Prostate gland (tissue), 2 donors: Measurements from ENCODE around the gene ENOX2. TPM values are rescaled to one million over a fixed set of nuclear protein-coding genes. Genes with fewer than 3 reads are reported as not detected.

Experiments used
- DNase-seq: peaks from one replicate; pipeline ENCODE4 v3.0.0-alpha.2; 2019; ENCODE audit warnings: low spot score
- H3K27ac ChIP-seq, 2 donors: fragments of 200-600 bp; sonication (generic); 2 replicates each; pipeline ENCODE4 v1.5.1; 2017 to 2019
- H3K27me3 ChIP-seq: fragments of 200-600 bp; sonication (generic); replicated peaks from 2 replicates; pipeline ENCODE4 v1.5.1; 2019; ENCODE audit not compliant: insufficient read depth
- H3K36me3 ChIP-seq, 2 donors: fragments of 200-600 bp; sonication (generic); 1 replicate in 1 of 2; 2 replicates in 1 of 2; pipeline versions ENCODE4 v1.5.1 to v1.8.1; 2017 to 2019
- H3K4me1 ChIP-seq: fragments of 200-600 bp; sonication (generic); replicated peaks from 2 replicates; pipeline ENCODE4 v1.5.1; 2019
- H3K4me3 ChIP-seq, 2 donors: fragments of 200-600 bp; sonication (generic); 2 replicates each; pipeline ENCODE4 v1.5.1; 2017 to 2019
- H3K9me3 ChIP-seq: fragments of 200-600 bp; sonication (generic); 2 replicates; pipeline ENCODE4 v1.5.1; 2017
- CTCF ChIP-seq, 4 experiments: fragments of 200-600 bp in 2 of 4; fragments of 450-650 bp in 2 of 4; sonication (generic) in 2 of 4; IDR thresholded peaks; 1 replicate in 3 of 4; 2 replicates in 1 of 4; pipeline ENCODE4 v1.5.1; 2016 to 2019; ENCODE audit warnings: antibody characterized with exemption in 4 of 4, mild to moderate bottlenecking in 2 of 4, moderate library complexity in 2 of 4
- POLR2A ChIP-seq: fragments of 450-650 bp; IDR thresholded peaks from one replicate; pipeline ENCODE4 v1.6.1; 2016; ENCODE audit warnings: antibody characterized with exemption, mild to moderate bottlenecking
- POLR2AphosphoS5 ChIP-seq: sonication (generic); formaldehyde crosslinking; IDR thresholded peaks from one replicate; pipeline ENCODE4 v1.6.1; 2017; ENCODE audit warnings: antibody characterized with exemption
- WGBS: methylation state at CpG from one replicate; pipeline ENCODE4 v1.1.5; 2018; 5-methylcytosine and 5-hydroxymethylcytosine counted together
- intact Hi-C: fragments of 100-400 bp; cut with DNase I; formaldehyde crosslinking; loops from one replicate; pipeline ENCODE4 v1.14.2; 2022
- total RNA-seq, 2 donors: library from RNA; depleted of rRNA; stranded (reverse); fragments of >200 nt; gene quantifications; one replicate each; pipeline ENCODE4 v1.1.0, GENCODE V29; 2016

The ENOX2 gene
- total RNA-seq, 2 donors from 2014 or later: 21.6 to 27.5 TPM

- 73% methylated on average over 2 of the region's 2 CpGs for WGBS
- no peaks in the 10 kb centered on the region for H3K27me3 ChIP-seq
- no peaks in the 10 kb centered on the region for H3K36me3 ChIP-seq
- no peak overlapping the region for H3K27ac ChIP-seq
- no peak for TF ChIP-seq POLR2AphosphoS5
- no peak for TF ChIP-seq CTCF (IDR thresholded peaks at IDR 0.05)
- TF ChIP-seq POLR2A: no peak
- no peak for DNase-seq
- no peaks in the 10 kb centered on the region for H3K9me3 ChIP-seq
- no peaks in the 10 kb centered on the region for H3K4me1 ChIP-seq
- H3K4me3 ChIP-seq: no peak overlapping the region
- intact Hi-C loops: no loop called here
Observed at GRCh38 chrX:130909469-130910136, 6.6 kb upstream of the ENOX2 start.

- no peak overlapping the region for H3K27ac ChIP-seq
- H3K9me3 ChIP-seq: no peaks in the 10 kb centered on the region
- H3K27me3 ChIP-seq: no peaks in the 10 kb centered on the region
- intact Hi-C loops: no loop called here
- no peak overlapping the region for H3K4me3 ChIP-seq
- 79% methylated on average over 1 of the region's 1 CpG for WGBS
- no peaks in the 10 kb centered on the region for H3K4me1 ChIP-seq
- TF ChIP-seq CTCF (IDR thresholded peaks at IDR 0.05): no peak
- TF ChIP-seq POLR2A: no peak
- no peak for TF ChIP-seq POLR2AphosphoS5
- DNase-seq: no peak
- no peaks in the 10 kb centered on the region for H3K36me3 ChIP-seq
Observed at GRCh38 chrX:130906776-130907175, 3.8 kb upstream of the ENOX2 start.

GRCh38 chrX:130902446-130902782, 595 bp downstream of the ENOX2 start:
- TF ChIP-seq POLR2A (no peak), CTCF (IDR thresholded peaks at IDR 0.05) (no peak), POLR2AphosphoS5 (no peak)
- Histone ChIP-seq H3K27me3 (no peaks in the 10 kb centered on the region), H3K27ac (peak overlapping the region in 1 of 2 donors; percentile 60), H3K4me3 (peak overlapping the region; percentile 50 to 52), H3K4me1 (no peaks in the 10 kb centered on the region), H3K9me3 (no peaks in the 10 kb centered on the region), H3K36me3 (no peaks in the 10 kb centered on the region)
- DNase-seq: no peak
- WGBS: under 1% methylated on average over 11 of the region's 11 CpGs
- intact Hi-C loops: no loop called here

GRCh38 chrX:130896802-130897501, 6.1 kb downstream of the ENOX2 start:
- no peak overlapping the region for H3K27ac ChIP-seq
- no peaks in the 10 kb centered on the region for H3K36me3 ChIP-seq
- no peaks in the 10 kb centered on the region for H3K4me1 ChIP-seq
- no peaks in the 10 kb centered on the region for H3K27me3 ChIP-seq
- TF ChIP-seq POLR2AphosphoS5 (no peak), POLR2A (no peak), CTCF (IDR thresholded peaks at IDR 0.05) (no peak)
- 64% methylated on average over 9 of the region's 9 CpGs for WGBS
- H3K4me3 ChIP-seq: no peak overlapping the region
- no peaks in the 10 kb centered on the region for H3K9me3 ChIP-seq
- intact Hi-C loops: no loop called here
- DNase-seq: no peak

- Histone ChIP-seq H3K9me3 (no peaks in the 10 kb centered on the region), H3K4me1 (no peaks in the 10 kb centered on the region), H3K4me3 (no peak overlapping the region), H3K27ac (no peak overlapping the region), H3K36me3 (no peaks in the 10 kb centered on the region), H3K27me3 (no peaks in the 10 kb centered on the region)
- intact Hi-C loops: no loop called here
- no peak for DNase-seq
- TF ChIP-seq CTCF (IDR thresholded peaks at IDR 0.05) (no peak), POLR2AphosphoS5 (no peak), POLR2A (no peak)
- 4% methylated on average over 1 of the region's 1 CpG for WGBS
Observed at GRCh38 chrX:130896026-130896425, 7.0 kb downstream of the ENOX2 start.
